K562 (cell line): ENCODE measurements around the gene CTNNBL1.

Source experiments
- RCOR1 ChIP-seq, 2 experiments: IDR thresholded peaks; 2 replicates each; pipeline ENCODE4 v1.6.1; 2012; ENCODE audit warnings: low read depth in 2 of 2, low read length in 2 of 2, borderline replicate concordance in 1 of 2, improper control_type of control experiment in 1 of 2
- SETDB1 ChIP-seq: IDR thresholded peaks from one replicate; pipeline ENCODE4 v1.6.1; 2012; ENCODE audit warnings: low read length, control low read depth, inconsistent platforms
- TSHZ1 ChIP-seq: fragments of 250-450 bp; sonication (Bioruptor Pico); IDR thresholded peaks from 2 replicates; pipeline ENCODE4 v1.4.0; 2020; ENCODE audit warnings: mild to moderate bottlenecking, moderate library complexity
- ZNF384 ChIP-seq: IDR thresholded peaks from 2 replicates; pipeline ENCODE4 v1.6.1; 2012; ENCODE audit warnings: low read depth, low read length, improper control_type of control experiment
- TF ChIP-seq, protein P1 (sequence below): sonication (generic); formaldehyde crosslinking; IDR thresholded peaks from 2 replicates; pipeline ENCODE4 v1.8.0; 2022; ENCODE audit warnings: missing genetic modification reagents, mild to moderate bottlenecking, borderline replicate concordance
- TF ChIP-seq, protein P2 (sequence below), 3 experiments: IDR thresholded peaks in 2 of 3; conservative IDR thresholded peaks in 1 of 3; 2 replicates each; pipeline ENCODE4 v1.5.1; 2011 to 2012; ENCODE audit warnings: low read length in 3 of 3, mild to moderate bottlenecking in 3 of 3, control low read depth in 2 of 3, improper control_type of control experiment in 1 of 3, inconsistent platforms in 1 of 3, low read depth in 1 of 3, mixed read lengths in 1 of 3, moderate library complexity in 1 of 3; ENCODE audit not compliant: insufficient read depth in 2 of 3
- TF ChIP-seq, protein P3 (sequence below): fragments of 150-350 bp; IDR thresholded peaks from 2 replicates; pipeline ENCODE4 v1.6.1; 2014; ENCODE audit warnings: low read depth, mild to moderate bottlenecking, low read length, borderline replicate concordance

GRCh38 chr20:37912874-37913273 lies 219.0 kb downstream of the CTNNBL1 start:
- TF ChIP-seq TSHZ1 (CRISPR knock-in tag) (no peak), RCOR1 (IDR thresholded peaks at IDR 0.05; ENCODE audit: borderline replicate concordance in 1 of 2, low read depth in 2 of 2, low read length in 2 of 2) (no peak), ZNF384 (no peak), SETDB1 (no peak)
- TF ChIP-seq, protein P1, sequence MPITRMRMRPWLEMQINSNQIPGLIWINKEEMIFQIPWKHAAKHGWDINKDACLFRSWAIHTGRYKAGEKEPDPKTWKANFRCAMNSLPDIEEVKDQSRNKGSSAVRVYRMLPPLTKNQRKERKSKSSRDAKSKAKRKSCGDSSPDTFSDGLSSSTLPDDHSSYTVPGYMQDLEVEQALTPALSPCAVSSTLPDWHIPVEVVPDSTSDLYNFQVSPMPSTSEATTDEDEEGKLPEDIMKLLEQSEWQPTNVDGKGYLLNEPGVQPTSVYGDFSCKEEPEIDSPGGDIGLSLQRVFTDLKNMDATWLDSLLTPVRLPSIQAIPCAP (CRISPR knock-in tag), result no peak
- TF ChIP-seq, protein P2, sequence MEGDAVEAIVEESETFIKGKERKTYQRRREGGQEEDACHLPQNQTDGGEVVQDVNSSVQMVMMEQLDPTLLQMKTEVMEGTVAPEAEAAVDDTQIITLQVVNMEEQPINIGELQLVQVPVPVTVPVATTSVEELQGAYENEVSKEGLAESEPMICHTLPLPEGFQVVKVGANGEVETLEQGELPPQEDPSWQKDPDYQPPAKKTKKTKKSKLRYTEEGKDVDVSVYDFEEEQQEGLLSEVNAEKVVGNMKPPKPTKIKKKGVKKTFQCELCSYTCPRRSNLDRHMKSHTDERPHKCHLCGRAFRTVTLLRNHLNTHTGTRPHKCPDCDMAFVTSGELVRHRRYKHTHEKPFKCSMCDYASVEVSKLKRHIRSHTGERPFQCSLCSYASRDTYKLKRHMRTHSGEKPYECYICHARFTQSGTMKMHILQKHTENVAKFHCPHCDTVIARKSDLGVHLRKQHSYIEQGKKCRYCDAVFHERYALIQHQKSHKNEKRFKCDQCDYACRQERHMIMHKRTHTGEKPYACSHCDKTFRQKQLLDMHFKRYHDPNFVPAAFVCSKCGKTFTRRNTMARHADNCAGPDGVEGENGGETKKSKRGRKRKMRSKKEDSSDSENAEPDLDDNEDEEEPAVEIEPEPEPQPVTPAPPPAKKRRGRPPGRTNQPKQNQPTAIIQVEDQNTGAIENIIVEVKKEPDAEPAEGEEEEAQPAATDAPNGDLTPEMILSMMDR (IDR thresholded peaks at IDR 0.05 in 2 of 3, conservative IDR thresholded peaks at IDR 0.05 in 1 of 3; ENCODE audit: insufficient read depth in 2 of 3, low read depth in 1 of 3, low read length in 3 of 3), result no peak
- TF ChIP-seq, protein P3, sequence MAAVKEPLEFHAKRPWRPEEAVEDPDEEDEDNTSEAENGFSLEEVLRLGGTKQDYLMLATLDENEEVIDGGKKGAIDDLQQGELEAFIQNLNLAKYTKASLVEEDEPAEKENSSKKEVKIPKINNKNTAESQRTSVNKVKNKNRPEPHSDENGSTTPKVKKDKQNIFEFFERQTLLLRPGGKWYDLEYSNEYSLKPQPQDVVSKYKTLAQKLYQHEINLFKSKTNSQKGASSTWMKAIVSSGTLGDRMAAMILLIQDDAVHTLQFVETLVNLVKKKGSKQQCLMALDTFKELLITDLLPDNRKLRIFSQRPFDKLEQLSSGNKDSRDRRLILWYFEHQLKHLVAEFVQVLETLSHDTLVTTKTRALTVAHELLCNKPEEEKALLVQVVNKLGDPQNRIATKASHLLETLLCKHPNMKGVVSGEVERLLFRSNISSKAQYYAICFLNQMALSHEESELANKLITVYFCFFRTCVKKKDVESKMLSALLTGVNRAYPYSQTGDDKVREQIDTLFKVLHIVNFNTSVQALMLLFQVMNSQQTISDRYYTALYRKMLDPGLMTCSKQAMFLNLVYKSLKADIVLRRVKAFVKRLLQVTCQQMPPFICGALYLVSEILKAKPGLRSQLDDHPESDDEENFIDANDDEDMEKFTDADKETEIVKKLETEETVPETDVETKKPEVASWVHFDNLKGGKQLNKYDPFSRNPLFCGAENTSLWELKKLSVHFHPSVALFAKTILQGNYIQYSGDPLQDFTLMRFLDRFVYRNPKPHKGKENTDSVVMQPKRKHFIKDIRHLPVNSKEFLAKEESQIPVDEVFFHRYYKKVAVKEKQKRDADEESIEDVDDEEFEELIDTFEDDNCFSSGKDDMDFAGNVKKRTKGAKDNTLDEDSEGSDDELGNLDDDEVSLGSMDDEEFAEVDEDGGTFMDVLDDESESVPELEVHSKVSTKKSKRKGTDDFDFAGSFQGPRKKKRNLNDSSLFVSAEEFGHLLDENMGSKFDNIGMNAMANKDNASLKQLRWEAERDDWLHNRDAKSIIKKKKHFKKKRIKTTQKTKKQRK, result no peak
